Spleen (tissue), 7 donors: ENCODE data around the gene ZNF816.

Experiments
- POLR2A ChIP-seq, 3 donors: fragments of 450-650 bp; IDR thresholded peaks; one replicate each; pipeline ENCODE4 v1.5.1; 2017; ENCODE audit warnings: antibody characterized with exemption in 3 of 3, mild to moderate bottlenecking in 1 of 3
- POLR2AphosphoS5 ChIP-seq, 3 donors: sonication (generic); formaldehyde crosslinking; IDR thresholded peaks; one replicate each; pipeline ENCODE4 v1.5.1; 2017; ENCODE audit warnings: antibody characterized with exemption in 3 of 3
- TF ChIP-seq, protein P1 (sequence below), 11 experiments: fragments of 200-600 bp in 7 of 11; fragments of 450-650 bp in 4 of 11; sonication (generic) in 4 of 11; IDR thresholded peaks in 8 of 11; conservative IDR thresholded peaks in 3 of 11; 1 replicate in 7 of 11; 2 replicates in 4 of 11; pipeline versions ENCODE4 v1.4.0 to v1.8.0; 2016 to 2021; ENCODE audit warnings: antibody characterized with exemption in 11 of 11, inconsistent platforms in 4 of 11, mild to moderate bottlenecking in 1 of 11
- donor health status: DM: no; HTN: no; CAD: no; lungs with moderate emphysema.
- donor health status: DM: no; HTN: no; CAD: no.
- donor health status: DM: no; HTN: no; CAD: no.

DNA sequence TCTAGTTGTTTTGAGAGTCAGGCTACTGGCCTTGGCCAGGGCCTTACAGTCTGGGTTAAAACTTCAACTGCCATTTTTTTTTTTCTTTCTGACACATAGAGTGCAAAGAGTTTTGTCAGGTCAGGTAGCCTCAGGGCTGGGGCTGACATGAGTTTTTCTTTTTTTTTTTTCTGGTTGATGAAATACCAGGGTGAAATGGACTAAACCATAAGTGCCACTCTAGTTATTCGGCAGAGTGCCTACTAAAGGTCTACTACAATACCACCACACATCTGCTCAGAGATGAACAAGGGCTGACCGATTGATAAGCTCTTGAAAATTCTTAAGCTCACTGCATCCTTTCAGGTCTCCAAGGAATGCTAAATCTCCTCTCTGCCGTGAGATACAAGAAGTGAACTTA lies 60.8 kb downstream of the ZNF816 start:
- TF ChIP-seq POLR2A (IDR thresholded peaks at IDR 0.05) (no peak), POLR2AphosphoS5 (IDR thresholded peaks at IDR 0.05) (no peak)
- TF ChIP-seq, protein P1, sequence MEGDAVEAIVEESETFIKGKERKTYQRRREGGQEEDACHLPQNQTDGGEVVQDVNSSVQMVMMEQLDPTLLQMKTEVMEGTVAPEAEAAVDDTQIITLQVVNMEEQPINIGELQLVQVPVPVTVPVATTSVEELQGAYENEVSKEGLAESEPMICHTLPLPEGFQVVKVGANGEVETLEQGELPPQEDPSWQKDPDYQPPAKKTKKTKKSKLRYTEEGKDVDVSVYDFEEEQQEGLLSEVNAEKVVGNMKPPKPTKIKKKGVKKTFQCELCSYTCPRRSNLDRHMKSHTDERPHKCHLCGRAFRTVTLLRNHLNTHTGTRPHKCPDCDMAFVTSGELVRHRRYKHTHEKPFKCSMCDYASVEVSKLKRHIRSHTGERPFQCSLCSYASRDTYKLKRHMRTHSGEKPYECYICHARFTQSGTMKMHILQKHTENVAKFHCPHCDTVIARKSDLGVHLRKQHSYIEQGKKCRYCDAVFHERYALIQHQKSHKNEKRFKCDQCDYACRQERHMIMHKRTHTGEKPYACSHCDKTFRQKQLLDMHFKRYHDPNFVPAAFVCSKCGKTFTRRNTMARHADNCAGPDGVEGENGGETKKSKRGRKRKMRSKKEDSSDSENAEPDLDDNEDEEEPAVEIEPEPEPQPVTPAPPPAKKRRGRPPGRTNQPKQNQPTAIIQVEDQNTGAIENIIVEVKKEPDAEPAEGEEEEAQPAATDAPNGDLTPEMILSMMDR (IDR thresholded peaks at IDR 0.05 in 8 of 11, conservative IDR thresholded peaks at IDR 0.05 in 3 of 11), result no peak
